ENCODE results near the gene POLR2C.

The POLR2C gene

DNA sequence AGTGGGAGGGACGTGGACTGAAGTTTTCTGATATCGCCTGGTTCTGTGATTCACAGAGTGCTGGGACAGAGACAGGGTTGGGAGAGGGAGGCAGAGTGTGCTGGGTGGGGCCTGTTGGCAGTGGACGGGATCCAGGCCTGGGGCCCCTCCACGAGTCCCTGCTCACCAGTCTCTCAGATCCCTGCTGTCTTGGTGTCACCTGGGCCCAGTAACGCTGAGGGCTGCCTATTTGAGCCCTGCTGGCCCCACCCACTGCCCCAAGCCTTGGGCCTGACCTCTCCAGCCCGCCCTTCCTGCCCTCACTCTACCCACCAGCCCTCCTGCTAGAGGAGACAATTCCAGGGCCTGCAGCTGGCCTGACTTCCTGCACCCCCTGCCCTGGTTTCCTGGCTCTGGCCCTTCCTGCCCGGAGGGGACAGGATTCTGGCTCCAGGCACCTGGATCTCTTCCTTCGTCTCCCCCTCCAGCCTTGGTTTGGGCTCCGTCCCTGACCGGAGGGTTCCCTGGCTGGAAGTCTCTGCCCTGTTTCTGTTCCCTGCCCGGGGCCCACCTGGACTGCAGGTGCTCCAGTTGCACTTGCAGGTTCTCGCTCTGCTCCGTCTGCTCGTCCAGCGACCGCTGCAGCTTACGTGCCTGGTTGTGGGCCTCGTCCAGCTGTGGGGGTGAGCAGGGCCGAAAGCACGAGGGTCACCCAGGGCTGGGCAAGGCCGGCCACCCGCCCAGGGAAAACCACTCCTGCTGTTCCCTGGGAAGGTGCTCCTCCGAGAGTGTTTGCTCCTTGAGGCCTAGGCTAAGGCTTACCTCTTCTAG lies 52.5 kb downstream of the POLR2C start:
- TF ChIP-seq, protein P1, sequence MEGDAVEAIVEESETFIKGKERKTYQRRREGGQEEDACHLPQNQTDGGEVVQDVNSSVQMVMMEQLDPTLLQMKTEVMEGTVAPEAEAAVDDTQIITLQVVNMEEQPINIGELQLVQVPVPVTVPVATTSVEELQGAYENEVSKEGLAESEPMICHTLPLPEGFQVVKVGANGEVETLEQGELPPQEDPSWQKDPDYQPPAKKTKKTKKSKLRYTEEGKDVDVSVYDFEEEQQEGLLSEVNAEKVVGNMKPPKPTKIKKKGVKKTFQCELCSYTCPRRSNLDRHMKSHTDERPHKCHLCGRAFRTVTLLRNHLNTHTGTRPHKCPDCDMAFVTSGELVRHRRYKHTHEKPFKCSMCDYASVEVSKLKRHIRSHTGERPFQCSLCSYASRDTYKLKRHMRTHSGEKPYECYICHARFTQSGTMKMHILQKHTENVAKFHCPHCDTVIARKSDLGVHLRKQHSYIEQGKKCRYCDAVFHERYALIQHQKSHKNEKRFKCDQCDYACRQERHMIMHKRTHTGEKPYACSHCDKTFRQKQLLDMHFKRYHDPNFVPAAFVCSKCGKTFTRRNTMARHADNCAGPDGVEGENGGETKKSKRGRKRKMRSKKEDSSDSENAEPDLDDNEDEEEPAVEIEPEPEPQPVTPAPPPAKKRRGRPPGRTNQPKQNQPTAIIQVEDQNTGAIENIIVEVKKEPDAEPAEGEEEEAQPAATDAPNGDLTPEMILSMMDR (IDR thresholded peaks at IDR 0.05; ENCODE audit: low read depth, low read length, missing control alignments), result no peak
- DNase-seq (ENCODE audit: extremely low read depth, low read depth), result no peak
- H3K4me3 ChIP-seq (replicated peaks; ENCODE audit: low read depth, low read length), result no peak overlapping the region

GRCh38 chr16:57516176-57516725 lies 53.8 kb downstream of the POLR2C start:
- DNase-seq (ENCODE audit: extremely low read depth, low read depth), result no peak
- TF ChIP-seq, protein P1 (IDR thresholded peaks at IDR 0.05; ENCODE audit: low read depth, low read length, missing control alignments), result no peak
- H3K4me3 ChIP-seq (replicated peaks; ENCODE audit: low read depth, low read length), result no peak overlapping the region

- TF ChIP-seq, protein P1 (IDR thresholded peaks at IDR 0.05; ENCODE audit: low read depth, low read length, missing control alignments), result no peak
- no peak for DNase-seq (ENCODE audit: extremely low read depth, low read depth)
- no peak overlapping the region for H3K4me3 ChIP-seq (replicated peaks; ENCODE audit: low read depth, low read length)
Observed at GRCh38 chr16:57516773-57517172, 54.3 kb downstream of the POLR2C start.

DNA sequence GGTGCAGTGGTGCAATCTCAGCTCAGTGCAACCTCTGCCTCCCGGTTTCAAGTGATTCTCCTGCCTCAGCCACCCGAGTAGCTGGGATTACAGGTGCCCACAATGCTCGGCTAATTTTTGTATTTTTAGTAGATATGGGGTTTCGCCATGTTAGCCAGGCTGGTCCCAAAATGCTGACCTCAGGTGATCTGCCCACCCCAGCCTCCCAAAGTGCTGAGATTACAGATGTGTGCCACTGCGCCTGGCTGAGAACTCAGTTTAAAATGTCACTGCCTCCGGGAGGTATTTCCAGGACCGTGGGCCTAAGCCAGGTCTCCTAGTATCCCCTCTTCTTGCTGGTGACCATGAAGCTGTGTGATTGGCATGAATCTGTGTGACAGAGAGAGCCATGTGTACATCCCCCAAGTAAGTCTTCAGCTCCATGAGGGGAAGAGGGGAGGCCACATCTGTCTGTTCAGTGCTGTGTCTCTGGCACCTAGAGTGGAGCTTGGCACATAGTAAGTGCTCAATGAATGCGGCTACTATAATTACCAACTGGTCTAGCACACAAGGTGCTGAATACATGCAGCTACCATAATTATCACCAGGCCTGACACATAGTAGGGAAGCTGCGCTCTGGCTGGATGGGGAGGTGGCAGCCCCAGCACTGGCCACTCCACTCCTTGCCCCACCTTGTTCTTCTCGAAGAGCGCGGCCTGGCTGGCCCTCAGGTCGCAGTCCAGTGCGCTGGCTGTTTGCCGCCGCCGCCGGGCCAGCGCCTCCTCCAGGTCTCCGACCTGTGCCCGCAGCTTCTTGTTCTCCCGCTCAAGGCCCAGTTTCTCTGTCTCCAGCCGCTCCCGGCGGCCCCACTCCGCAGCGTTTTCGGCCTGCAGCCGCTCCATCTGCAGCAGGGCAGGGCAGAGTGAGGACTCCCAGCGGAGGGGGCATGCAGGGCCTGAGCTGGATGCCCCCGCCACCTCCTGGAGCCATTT lies 55.2 kb downstream of the POLR2C start:
- TF ChIP-seq, protein P1 (IDR thresholded peaks at IDR 0.05; ENCODE audit: low read depth, low read length, missing control alignments), result no peak
- H3K4me3 ChIP-seq (replicated peaks; ENCODE audit: low read depth, low read length), result no peak overlapping the region
- DNase-seq (ENCODE audit: extremely low read depth, low read depth), result no peak

DNA sequence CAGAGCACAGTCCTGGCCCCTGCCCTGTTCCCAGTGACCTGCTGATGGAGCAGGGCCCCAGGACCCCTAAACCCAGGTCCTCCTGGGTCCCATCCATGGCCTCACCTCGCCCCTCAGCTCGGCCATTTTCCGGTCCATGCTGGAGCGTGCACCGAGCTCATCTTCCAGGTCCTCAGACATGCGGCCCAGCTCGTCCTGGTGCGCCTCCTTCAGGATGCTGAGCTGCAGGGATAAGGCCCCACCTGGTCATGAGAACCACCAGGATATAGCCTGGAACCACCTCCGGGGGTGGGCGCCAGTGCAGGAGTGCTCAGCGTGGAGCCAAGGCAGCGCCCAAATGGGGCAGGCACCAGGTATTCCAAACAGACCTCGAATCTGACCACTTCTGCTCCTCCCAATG lies 56.0 kb downstream of the POLR2C start:
- H3K4me3 ChIP-seq (replicated peaks; ENCODE audit: low read depth, low read length), result no peak overlapping the region
- TF ChIP-seq, protein P1 (IDR thresholded peaks at IDR 0.05; ENCODE audit: low read depth, low read length, missing control alignments), result no peak
- no peak for DNase-seq (ENCODE audit: extremely low read depth, low read depth)

- H3K4me3 ChIP-seq (replicated peaks; ENCODE audit: low read depth, low read length), result no peak overlapping the region
- no peak for DNase-seq (ENCODE audit: extremely low read depth, low read depth)
- TF ChIP-seq, protein P1 (IDR thresholded peaks at IDR 0.05; ENCODE audit: low read depth, low read length, missing control alignments), result no peak
Observed at GRCh38 chr16:57518922-57519321, 56.4 kb downstream of the POLR2C start.
